Lower leg skin (tissue), 3 donors: ENCODE measurements around the gene SEPHS1.

ENCODE experiments used
- POLR2A ChIP-seq, 2 donors: fragments of 450-650 bp; IDR thresholded peaks; one replicate each; pipeline ENCODE4 v1.6.1; 2016 to 2017; ENCODE audit warnings: antibody characterized with exemption in 2 of 2, mild to moderate bottlenecking in 1 of 2, moderate library complexity in 1 of 2
- TF ChIP-seq, protein P1 (sequence below), 3 donors: fragments of 450-650 bp; IDR thresholded peaks; one replicate each; pipeline ENCODE4 v1.5.1; 2016; ENCODE audit warnings: antibody characterized with exemption in 3 of 3, mild to moderate bottlenecking in 3 of 3, moderate library complexity in 2 of 3

DNA sequence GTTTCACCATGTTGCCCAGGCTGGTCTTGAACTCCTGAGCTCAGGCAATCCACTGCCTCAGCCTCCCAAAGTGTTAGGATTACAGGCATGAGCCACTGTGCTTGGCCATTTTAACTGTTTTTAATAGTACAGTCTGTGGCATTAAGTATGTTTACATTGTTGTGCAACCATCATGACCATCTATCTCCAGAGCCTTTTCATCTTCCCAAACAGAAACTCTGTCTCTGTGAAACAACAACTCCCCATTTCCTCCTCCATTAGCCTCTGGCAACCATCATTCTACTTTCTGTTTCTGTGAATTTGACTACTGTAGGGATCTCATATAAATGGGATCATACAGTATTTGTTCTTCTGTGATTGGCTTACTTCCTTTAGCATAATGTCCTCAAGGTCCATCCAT lies 48.3 kb upstream of the SEPHS1 start:
- TF ChIP-seq POLR2A (IDR thresholded peaks at IDR 0.05) = no peak
- TF ChIP-seq, protein P1, sequence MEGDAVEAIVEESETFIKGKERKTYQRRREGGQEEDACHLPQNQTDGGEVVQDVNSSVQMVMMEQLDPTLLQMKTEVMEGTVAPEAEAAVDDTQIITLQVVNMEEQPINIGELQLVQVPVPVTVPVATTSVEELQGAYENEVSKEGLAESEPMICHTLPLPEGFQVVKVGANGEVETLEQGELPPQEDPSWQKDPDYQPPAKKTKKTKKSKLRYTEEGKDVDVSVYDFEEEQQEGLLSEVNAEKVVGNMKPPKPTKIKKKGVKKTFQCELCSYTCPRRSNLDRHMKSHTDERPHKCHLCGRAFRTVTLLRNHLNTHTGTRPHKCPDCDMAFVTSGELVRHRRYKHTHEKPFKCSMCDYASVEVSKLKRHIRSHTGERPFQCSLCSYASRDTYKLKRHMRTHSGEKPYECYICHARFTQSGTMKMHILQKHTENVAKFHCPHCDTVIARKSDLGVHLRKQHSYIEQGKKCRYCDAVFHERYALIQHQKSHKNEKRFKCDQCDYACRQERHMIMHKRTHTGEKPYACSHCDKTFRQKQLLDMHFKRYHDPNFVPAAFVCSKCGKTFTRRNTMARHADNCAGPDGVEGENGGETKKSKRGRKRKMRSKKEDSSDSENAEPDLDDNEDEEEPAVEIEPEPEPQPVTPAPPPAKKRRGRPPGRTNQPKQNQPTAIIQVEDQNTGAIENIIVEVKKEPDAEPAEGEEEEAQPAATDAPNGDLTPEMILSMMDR (IDR thresholded peaks at IDR 0.05) = no peak
